Fibroblast of lung (primary cell): ENCODE data around the gene RTCB. TPM values are rescaled to one million over a fixed set of nuclear protein-coding genes. Genes with fewer than 3 reads are reported as not detected.

Experiments used
- DNase-seq, 2 donors: peaks; one replicate each; pipeline versions ENCODE4 v3.0.0 to v3.0.0-alpha.2; 2010; ENCODE audit warnings: low read depth in 2 of 2
- H2AFZ ChIP-seq: 2 replicates; pipeline ENCODE4 v1.5.1; 2012; ENCODE audit warnings: low read length, control low read depth, inconsistent platforms
- H3K27ac ChIP-seq: 2 replicates; pipeline ENCODE4 v1.5.1; 2011; ENCODE audit warnings: low read length, control low read depth; ENCODE audit not compliant: insufficient read depth
- H3K27me3 ChIP-seq: 2 replicates; pipeline ENCODE4 v1.5.1; 2011; ENCODE audit warnings: mild to moderate bottlenecking, low read length; ENCODE audit not compliant: control insufficient read depth, insufficient read depth
- H3K36me3 ChIP-seq: 2 replicates; pipeline ENCODE4 v1.5.1; 2011; ENCODE audit warnings: low read length; ENCODE audit not compliant: control insufficient read depth, insufficient read depth
- H3K4me1 ChIP-seq: 2 replicates; pipeline ENCODE4 v1.5.1; 2011; ENCODE audit warnings: low read length; ENCODE audit not compliant: control insufficient read depth, insufficient read depth; ENCODE audit errors: extremely low read depth
- H3K4me2 ChIP-seq: 2 replicates; pipeline ENCODE4 v1.5.1; 2011; ENCODE audit warnings: low read length, control low read depth; ENCODE audit not compliant: insufficient read depth; ENCODE audit errors: extremely low read depth
- H3K4me3 ChIP-seq, 4 experiments: fragments of 200-600 bp in 1 of 4; sonication (generic) in 1 of 4; replicated peaks in 1 of 4; 2 replicates each; pipeline ENCODE4 v1.5.1; 2011 to 2016; ENCODE audit warnings: low read length in 4 of 4, low read depth in 3 of 4, mild to moderate bottlenecking in 3 of 4, control low read depth in 2 of 4, inconsistent platforms in 1 of 4, mixed read lengths in 1 of 4; ENCODE audit not compliant: insufficient read depth in 1 of 4; ENCODE audit errors: control extremely low read depth in 1 of 4
- H3K79me2 ChIP-seq: 2 replicates; pipeline ENCODE4 v1.5.1; 2012; ENCODE audit warnings: mild to moderate bottlenecking, low read length, inconsistent platforms; ENCODE audit not compliant: control insufficient read depth, insufficient read depth
- H3K9ac ChIP-seq: 2 replicates; pipeline ENCODE4 v1.5.1; 2011; ENCODE audit warnings: mild to moderate bottlenecking, low read length, control low read depth; ENCODE audit not compliant: insufficient read depth
- H3K9me3 ChIP-seq: 2 replicates; pipeline ENCODE4 v1.5.1; 2012; ENCODE audit warnings: low read depth, low read length; ENCODE audit not compliant: control insufficient read depth, insufficient read depth
- H4K20me1 ChIP-seq: 2 replicates; pipeline ENCODE4 v1.5.1; 2011; ENCODE audit warnings: low read length; ENCODE audit not compliant: control insufficient read depth, insufficient read depth; ENCODE audit errors: extremely low read depth
- EZH2 ChIP-seq: IDR thresholded peaks from 2 replicates; pipeline ENCODE4 v1.5.1; 2012; ENCODE audit warnings: low read length, control low read depth, mild to moderate bottlenecking; ENCODE audit errors: missing control alignments
- polyA plus RNA-seq, 2 donors: library from polyadenylated mRNA; depleted of rRNA in 1 of 2; stranded (reverse) in 1 of 2; unstranded in 1 of 2; fragments of >200 nt; gene quantifications; 2 replicates each; pipeline ENCODE4 v1.2.1, GENCODE V29; 2011 to 2012; ENCODE audit warnings: missing spikeins in 1 of 2
- total RNA-seq: library from RNA; depleted of rRNA; stranded (reverse); fragments of >200 nt; gene quantifications from 2 replicates; pipeline ENCODE4 v1.2.1, GENCODE V29; 2014
- TF ChIP-seq, protein P1 (sequence below), 2 donors: IDR thresholded peaks in 1 of 2; conservative IDR thresholded peaks in 1 of 2; 1 replicate in 1 of 2; 2 replicates in 1 of 2; pipeline ENCODE4 v1.5.1; 2011 to 2012; ENCODE audit warnings: low read length in 2 of 2, control low read depth in 1 of 2, inconsistent platforms in 1 of 2, low read depth in 1 of 2, mild to moderate bottlenecking in 1 of 2

RTCB gene
- total and polyA plus RNA-seq, 2 donors (not counting 1 experiment from before 2014, with no cell fraction given): 88.7 to 111 TPM

DNA sequence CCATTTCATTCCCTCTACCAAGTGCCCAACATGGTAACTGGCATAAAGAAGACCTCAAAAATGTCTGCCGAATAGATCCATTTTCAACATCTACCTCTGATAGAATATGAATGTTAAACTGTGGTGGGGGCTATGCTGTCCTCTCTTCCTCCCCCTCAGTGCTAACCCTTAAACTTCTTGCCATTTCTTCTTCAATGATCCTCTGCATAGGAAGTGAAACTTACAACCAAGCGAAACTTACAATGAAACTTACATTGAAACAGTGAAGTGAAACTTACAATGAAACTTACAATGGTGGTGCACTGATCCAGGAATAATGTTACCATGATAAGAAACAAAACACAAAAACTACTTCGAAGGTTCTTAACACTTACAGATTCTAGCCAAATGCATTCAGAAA, 4.7 kb downstream of the RTCB start:
- no peak overlapping the region for H3K27ac ChIP-seq
- H3K4me3 ChIP-seq: no peak overlapping the region
- TF ChIP-seq EZH2: no peak
- TF ChIP-seq, protein P1, sequence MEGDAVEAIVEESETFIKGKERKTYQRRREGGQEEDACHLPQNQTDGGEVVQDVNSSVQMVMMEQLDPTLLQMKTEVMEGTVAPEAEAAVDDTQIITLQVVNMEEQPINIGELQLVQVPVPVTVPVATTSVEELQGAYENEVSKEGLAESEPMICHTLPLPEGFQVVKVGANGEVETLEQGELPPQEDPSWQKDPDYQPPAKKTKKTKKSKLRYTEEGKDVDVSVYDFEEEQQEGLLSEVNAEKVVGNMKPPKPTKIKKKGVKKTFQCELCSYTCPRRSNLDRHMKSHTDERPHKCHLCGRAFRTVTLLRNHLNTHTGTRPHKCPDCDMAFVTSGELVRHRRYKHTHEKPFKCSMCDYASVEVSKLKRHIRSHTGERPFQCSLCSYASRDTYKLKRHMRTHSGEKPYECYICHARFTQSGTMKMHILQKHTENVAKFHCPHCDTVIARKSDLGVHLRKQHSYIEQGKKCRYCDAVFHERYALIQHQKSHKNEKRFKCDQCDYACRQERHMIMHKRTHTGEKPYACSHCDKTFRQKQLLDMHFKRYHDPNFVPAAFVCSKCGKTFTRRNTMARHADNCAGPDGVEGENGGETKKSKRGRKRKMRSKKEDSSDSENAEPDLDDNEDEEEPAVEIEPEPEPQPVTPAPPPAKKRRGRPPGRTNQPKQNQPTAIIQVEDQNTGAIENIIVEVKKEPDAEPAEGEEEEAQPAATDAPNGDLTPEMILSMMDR (conservative IDR thresholded peaks at IDR 0.05 in 1 of 2, IDR thresholded peaks at IDR 0.05 in 1 of 2; ENCODE audit: low read depth in 1 of 2, low read length in 2 of 2): no peak
- no peak for DNase-seq
- no peaks in the 10 kb centered on the region for H3K27me3 ChIP-seq
- no peak overlapping the region for H3K9ac ChIP-seq
- peaks cover 24% of the 10 kb centered on the region for H3K79me2 ChIP-seq
- H3K9me3 ChIP-seq: no peaks in the 10 kb centered on the region
- H2AFZ ChIP-seq: no peak overlapping the region
- no peak overlapping the region for H3K4me2 ChIP-seq
- no peaks in the 10 kb centered on the region for H4K20me1 ChIP-seq
- peaks cover 5% of the 10 kb centered on the region for H3K36me3 ChIP-seq
- no peaks in the 10 kb centered on the region for H3K4me1 ChIP-seq

DNA sequence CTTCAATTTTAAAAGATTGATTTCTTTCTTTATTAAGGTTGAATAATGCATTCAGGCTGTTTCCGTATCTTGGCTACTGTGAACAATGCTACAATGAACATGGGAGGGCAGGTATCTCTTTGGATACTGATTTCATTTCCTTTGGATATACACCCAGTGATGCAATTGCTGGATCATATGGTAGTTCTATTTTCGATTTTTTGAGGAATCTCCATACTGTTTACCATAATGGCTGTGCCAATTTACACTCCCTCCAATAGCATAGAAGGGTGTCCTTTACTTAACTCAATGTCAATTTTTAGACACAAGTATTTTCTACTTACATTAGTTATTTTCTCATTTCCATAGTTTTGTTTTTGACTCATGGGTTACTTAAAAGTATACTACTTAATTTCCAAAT, 8.0 kb downstream of the RTCB start:
- H3K4me3 ChIP-seq: no peak overlapping the region
- H3K9ac ChIP-seq: no peak overlapping the region
- peaks cover 13% of the 10 kb centered on the region for H3K36me3 ChIP-seq
- TF ChIP-seq EZH2: no peak
- TF ChIP-seq, protein P1 (conservative IDR thresholded peaks at IDR 0.05 in 1 of 2, IDR thresholded peaks at IDR 0.05 in 1 of 2; ENCODE audit: low read depth in 1 of 2, low read length in 2 of 2): no peak
- DNase-seq: no peak
- H3K27me3 ChIP-seq: no peaks in the 10 kb centered on the region
- no peaks in the 10 kb centered on the region for H3K4me1 ChIP-seq
- no peak overlapping the region for H3K27ac ChIP-seq
- no peaks in the 10 kb centered on the region for H3K9me3 ChIP-seq
- H3K79me2 ChIP-seq: peaks cover 2% of the 10 kb centered on the region
- H3K4me2 ChIP-seq: no peak overlapping the region
- H2AFZ ChIP-seq: no peak overlapping the region
- H4K20me1 ChIP-seq: no peaks in the 10 kb centered on the region

DNA sequence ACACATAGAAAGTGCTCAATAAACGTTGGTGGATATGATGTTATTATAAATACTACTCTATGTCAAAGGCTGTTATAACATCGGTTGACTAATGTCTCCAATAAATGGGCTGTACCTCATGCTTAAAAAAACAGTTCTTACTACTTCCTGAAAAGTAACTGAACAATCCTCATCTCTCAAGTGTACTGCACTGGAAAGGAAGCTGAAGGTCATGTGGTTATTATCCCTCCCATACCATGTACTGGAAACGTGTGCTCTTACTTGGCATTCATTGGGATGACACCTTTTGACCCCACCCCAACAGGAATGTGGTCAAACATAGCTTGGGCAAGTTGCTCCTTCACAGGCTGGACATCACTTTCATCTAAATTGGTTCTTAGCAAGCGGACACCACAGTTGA, 10.6 kb downstream of the RTCB start:
- Histone ChIP-seq H3K27me3 (no peaks in the 10 kb centered on the region), H3K36me3 (peaks cover 12% of the 10 kb centered on the region), H4K20me1 (no peaks in the 10 kb centered on the region), H3K9me3 (no peaks in the 10 kb centered on the region), H3K9ac (no peak overlapping the region), H3K79me2 (no peaks in the 10 kb centered on the region), H3K4me1 (no peaks in the 10 kb centered on the region), H3K27ac (no peak overlapping the region), H2AFZ (no peak overlapping the region), H3K4me2 (no peak overlapping the region), H3K4me3 (no peak overlapping the region)
- TF ChIP-seq, protein P1 (conservative IDR thresholded peaks at IDR 0.05 in 1 of 2, IDR thresholded peaks at IDR 0.05 in 1 of 2; ENCODE audit: low read depth in 1 of 2, low read length in 2 of 2): no peak
- no peak for TF ChIP-seq EZH2
- DNase-seq: no peak
